Suppressor macrophage treated with lipopolysaccharide for 1 hour (primary cell): ENCODE results near the gene TAS1R2.

Experiments
- DNase-seq, 3 donors: peaks; one replicate each; pipeline ENCODE4 v3.0.0-alpha.2; 2020 to 2022

Gene TAS1R2

DNA sequence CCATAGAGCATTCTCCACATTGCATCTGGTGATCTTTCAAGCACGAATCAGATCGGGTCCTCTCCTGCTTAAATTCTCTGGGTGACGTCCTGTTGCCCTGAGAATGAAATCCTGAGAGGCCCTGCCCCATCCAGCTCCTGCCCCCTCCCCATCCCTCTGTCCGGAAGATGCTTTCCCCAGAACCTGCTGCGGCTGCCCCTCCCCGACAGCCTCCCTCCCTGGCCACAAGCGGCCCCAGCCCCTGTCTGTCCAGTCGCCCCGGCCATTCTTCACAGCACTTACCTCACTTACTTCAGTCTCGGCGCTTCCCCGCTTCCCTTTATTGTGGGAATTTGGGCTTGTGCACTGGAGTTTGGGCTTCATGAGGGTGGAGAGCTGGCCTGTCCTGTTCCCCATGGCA lies 40.3 kb downstream of the TAS1R2 start:
- DNase-seq, result no peak

- no peak for DNase-seq
Observed at GRCh38 chr1:18817795-18818435, 41.5 kb downstream of the TAS1R2 start.

- DNase-seq, result no peak
Observed at GRCh38 chr1:18817316-18817715, 42.1 kb downstream of the TAS1R2 start.

- no peak for DNase-seq
Observed at GRCh38 chr1:18816808-18817207, 42.7 kb downstream of the TAS1R2 start.

DNA sequence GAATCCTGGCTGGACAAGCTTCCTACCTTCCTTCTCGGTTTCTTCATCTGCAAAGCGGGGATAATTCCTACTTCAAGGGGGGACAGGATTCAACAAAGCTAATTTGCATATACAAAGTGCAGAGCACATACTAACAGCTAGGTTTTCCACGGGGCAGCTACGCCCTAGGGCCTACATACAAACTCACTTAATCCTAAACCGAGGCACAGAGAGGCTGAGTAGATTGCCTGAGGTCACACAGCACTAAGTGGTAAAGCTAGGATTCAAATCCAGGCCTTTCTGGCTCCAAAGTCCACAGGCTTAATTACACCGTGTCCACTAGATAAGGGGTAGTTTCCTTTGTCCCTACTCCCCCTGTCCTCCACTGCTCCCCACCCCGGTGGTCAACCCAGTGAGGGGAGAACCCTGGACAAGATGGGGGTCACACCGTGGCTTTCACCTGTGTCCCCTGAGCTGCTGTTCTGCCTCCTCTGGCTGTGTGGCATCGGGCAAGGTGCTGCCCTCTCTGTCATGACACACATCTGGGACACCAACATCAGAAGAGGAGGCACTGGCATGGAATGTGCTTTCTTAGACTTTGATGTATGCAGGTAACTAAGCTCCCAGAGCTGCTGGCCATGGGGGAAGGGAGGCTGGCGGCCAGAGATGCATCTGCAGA lies 44.5 kb downstream of the TAS1R2 start:
- DNase-seq, result no peak

DNA sequence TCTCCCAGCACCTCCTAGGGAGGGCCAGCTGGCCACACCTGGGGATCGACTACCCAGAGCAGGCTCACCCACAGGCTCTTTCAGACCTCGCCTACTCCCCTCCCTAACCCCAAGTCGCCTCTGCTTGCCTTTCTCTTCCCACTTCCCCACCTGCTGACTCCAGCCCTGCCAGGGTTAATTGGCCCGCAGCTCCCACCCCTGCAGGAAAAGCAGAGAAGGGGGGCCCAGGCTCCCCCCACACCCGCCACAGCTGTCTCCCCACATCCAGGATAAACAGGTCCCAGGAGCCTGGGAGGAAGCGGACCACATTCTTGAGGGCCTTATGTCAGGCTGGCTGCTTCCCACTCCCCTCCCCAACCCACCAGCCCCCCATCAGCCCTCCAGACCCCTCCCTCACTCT lies 45.0 kb downstream of the TAS1R2 start:
- no peak for DNase-seq

DNA sequence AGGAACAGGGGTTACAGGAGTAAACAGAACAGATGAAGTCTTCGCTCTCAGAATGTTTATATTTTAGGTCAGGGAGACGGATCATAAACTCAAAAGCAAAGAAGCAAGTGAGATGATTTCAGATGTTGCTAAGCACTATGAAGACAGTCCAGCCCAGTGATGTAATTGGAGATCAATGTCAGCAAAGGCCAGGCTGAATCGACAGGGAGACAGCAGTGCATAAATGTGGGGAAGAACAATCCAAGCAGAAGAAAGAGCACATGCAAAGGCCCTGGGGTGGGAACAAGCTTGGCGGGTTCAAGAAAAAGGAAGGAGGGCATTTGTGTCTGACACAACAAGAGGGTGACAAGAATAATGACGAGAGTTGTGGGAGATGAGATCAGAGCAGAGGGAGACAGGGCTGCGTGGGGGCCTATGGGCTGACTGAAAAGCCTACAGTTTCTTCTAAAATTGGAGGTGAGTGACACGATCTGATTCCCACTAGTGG lies 47.0 kb downstream of the TAS1R2 start:
- no peak for DNase-seq

DNA sequence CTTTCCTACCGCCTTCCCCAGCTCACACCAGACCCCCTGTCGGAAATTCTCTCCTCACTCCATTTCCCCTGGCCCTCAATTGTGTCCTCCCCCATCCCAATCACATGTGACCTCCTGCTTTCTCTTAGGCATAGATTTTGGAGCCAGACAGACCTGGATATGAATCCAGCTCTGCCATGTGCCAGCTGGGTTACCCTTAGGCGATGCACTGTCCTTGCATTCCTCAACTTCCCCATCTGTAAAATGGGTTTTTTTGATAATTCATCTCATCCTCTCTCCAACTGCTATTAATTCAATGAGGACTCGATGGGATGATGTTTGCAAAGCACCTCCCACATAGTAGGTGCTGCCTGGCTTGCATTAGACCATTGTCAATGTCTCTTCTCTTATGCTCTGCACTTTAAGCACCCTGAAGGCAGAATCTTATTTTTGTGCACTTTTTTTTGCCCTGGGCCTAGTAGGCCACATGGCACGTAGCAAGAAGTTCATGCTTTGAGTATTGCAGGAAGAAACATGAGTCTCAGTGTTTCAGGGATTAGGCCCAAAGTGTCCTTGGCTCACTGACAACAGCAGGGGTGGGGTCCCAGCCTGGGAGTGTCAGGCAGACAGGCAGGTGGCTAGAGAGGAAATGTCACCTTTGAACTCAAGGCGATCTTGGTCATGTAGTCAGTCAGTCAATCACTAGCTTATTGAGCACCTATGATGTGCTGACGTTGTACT lies 47.6 kb downstream of the TAS1R2 start:
- DNase-seq, result no peak

DNA sequence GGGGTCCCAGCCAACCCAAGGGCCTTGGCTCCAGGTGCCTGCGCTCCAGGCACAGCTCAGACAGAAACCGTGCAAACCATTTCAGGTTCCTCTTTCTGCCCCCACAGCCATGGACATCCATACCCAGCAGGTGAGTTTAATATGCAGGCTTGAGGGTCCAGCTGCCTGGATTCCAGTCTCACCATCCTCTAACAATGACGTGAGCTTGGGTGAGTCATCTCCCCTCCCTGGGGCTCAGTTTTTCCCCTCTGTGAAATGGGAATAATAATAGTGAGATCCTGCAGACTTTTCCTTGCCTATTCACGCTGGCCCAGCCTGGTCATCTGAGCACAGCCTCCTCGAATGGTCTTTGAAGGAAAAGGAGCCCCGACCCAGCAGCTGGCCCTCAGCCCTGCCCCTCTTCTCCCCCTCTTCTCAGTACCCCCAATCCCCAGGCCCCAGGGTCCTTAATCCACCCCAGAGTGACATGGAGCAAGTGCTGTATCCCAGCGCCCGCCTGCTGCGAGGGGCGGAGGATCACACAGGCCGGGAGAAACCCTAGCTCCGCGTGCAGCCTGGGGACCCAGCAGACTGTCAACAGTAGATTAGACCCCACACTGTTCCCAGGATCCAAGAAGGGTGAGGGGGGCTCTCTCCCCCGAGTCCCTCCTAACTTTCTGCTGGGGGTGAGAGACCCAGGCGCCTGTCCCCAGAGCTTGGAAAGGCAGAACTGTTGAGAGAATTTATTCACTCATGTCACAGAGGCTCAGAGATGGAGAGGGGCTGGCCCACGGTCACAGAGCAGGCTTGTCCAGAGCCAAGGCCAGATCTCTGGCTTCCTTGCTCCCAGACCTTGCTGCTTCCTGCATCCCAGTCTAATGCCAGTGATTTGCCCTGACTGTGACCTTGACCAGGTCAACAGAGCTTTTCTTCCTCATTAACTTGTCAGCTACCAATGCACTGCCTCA lies 49.2 kb downstream of the TAS1R2 start:
- no peak for DNase-seq

GRCh38 chr1:18808550-18808949 lies 50.9 kb downstream of the TAS1R2 start:
- DNase-seq, result no peak

DNA sequence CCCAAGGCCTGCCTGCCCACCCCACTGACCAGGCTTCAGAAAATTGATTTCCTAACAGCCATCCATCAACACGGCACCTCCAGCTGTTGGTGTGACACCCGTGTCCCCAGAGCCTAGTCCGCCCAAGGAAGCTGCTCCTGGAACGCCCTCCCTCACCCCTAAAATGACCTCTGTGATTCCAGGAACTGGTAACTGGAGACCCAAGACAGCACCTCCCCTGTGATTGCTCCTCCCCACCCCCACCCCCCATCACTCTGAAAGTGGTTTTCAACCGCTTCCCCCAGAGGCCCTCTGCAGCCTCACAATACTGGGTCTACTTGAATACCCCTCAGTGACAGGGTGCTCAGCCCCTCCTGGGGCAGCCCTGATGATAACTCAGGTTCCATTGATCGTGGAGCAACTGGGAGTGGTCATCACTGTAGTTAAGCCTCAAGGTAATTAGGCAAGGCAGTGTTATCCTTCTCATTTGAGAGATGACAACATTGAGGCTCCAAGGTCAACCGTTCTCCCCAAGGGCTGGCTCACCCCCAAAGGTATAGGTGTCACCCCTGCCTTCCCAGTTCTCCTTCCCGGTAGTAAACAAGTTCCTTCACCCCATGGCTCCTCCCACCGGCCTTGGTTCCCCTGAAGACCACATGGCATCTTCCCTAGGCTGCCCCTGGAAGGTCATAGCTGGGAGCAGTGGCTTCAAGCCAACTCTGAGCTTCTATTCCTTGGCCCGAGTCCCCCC lies 52.0 kb downstream of the TAS1R2 start:
- no peak for DNase-seq

GRCh38 chr1:18805925-18806849 lies 53.3 kb downstream of the TAS1R2 start:
- no peak for DNase-seq

DNA sequence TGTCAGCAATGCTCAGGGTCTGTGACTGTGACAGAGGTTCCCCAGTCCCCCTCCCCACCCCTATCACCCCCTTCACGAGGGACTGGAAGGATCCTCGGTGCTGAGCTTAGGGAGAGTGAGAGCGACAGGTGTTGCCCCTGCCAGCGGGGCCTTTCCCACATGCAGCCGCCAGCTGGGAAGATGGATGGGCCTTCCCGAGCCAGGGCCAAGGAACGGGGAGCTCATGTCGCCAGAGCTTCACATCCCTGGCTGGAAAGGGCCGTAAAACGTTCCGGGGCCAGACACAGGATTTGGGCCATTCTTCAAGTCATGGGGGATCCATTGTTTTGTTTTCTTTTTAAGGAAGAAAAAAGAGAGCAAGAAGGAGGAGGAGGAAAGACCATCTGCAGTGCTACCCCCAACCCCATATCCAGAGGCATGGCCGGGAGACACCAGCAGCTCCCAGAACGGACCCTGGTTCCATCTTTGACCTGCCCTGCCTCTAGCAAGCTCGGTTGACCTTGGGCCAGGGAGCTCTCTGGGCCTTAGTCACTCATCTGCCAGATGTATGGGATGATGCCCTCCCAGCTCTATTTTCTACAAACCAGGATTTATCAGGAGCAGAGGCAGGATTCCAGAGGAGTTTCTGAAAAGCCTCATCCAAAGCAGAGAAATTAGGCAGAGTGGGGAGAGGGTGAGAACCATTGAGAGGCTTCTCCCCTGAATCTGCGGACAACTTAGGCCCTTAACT lies 54.1 kb downstream of the TAS1R2 start:
- no peak for DNase-seq

- no peak for DNase-seq
Observed at GRCh38 chr1:18803851-18804250, 55.6 kb downstream of the TAS1R2 start.

DNA sequence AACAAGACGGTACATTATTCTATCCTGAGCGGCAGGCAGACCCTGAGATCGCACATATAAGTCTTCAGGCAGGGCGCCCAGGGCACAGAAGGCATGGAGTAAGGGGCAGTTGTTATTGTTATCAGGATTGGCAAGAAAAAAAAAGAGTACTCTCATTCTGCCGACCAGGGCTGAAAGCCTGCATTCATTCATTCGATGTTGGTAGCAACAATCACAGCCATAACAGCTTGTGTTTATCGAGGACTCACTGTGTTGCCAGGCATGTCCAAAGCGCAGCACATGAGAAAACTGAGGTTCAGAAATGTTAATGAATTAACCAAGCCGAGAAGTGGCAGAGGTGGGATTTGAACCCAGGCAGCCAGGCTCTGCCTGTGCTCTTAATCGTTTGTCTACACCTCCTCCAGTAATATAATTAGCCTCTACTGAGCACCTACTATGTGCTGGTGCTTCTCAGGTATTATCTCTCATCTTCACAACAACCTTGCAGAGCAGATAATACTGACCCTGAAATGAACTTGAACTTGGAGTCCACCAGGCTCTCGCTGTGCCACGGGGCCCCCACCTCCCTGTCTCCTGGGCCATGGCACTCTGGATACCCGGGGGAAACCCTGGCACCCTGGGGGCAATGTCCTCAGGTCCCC lies 56.2 kb downstream of the TAS1R2 start:
- no peak for DNase-seq

DNA sequence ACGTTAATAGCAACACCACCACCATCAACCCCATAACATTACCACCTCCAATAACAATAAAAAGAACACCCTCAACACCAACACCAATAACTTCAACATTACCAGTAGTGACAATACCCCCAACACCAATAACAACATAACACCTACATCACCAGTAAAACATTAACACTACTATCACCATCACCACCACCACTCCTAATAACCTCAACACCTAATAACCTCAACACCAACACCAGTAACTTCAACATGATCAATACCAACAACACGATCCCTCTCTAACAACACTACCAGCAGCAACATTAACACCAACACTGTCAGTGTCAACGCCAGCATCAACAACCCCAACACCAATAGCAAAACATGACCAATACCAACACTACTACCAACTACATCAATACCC lies 57.2 kb downstream of the TAS1R2 start:
- DNase-seq, result no peak

GRCh38 chr1:18800258-18800657 lies 59.2 kb downstream of the TAS1R2 start:
- no peak for DNase-seq

- DNase-seq, result no peak
Observed at GRCh38 chr1:18799454-18799853, 60.0 kb downstream of the TAS1R2 start.

DNA sequence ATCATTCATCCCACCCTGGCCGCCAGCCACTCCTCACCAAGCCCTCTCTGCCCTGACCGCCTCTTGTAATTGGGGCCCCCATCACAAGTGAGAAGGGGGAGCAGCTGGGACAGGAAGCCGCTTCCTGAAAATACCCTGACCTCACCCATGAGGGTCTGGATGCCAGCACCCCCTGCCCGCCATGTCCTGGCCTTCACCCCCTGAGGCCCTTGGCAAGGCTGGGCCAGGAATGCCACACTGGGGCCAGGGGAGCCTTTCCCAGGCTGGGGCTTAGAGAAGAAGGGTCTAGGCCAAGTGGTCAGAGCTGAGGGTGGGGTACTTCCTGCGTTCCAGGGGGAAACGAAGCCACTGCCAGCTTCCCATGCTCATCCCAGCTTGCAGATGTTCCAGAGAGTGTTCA lies 60.5 kb downstream of the TAS1R2 start:
- DNase-seq, result no peak

GRCh38 chr1:18798533-18798932 lies 60.9 kb downstream of the TAS1R2 start:
- no peak for DNase-seq
